GM12874 (cell line): ENCODE results near the gene NEUROD2.

ENCODE experiments used
- TF ChIP-seq, protein P1 (sequence below): IDR thresholded peaks from 2 replicates; pipeline ENCODE4 v1.5.1; 2011; ENCODE audit warnings: low read depth, mild to moderate bottlenecking, control low read depth, low read length, moderate library complexity; ENCODE audit not compliant: insufficient read depth

Gene NEUROD2

DNA sequence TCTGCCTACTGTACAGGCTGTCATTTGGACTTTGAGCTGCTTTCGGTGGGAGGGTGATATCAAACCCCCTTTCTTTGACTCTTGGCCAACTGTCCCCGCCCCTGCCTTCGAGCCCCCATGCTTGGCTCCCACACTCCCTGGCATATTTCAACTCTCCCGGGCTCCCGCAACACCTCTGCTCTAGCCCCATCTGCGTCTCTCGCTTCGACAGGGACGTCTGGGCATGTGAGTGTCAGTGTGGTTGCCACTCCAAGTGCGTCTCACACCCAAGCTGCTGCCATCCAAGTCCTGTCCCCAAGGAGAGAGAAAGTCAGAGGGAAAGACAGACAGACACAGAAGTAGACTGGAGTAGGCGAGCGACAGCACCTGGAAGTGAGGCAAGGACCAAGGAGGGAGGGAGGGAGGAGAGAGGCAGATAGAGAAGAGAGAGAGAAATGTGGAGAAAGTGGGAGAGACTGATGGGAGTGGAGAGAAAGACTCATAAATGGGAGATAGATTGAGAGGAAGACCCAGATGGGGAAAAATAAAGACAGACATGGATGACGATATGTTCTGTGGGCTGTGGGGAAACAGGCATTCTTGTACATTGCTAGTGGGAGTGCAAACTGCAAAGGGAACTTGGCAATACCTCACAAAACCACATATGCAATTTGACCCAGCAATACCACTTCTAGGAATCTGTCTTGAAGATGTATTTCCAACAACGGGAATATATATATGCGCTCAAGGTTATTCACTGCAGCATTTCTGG, 41.1 kb upstream of the NEUROD2 start:
- TF ChIP-seq, protein P1, sequence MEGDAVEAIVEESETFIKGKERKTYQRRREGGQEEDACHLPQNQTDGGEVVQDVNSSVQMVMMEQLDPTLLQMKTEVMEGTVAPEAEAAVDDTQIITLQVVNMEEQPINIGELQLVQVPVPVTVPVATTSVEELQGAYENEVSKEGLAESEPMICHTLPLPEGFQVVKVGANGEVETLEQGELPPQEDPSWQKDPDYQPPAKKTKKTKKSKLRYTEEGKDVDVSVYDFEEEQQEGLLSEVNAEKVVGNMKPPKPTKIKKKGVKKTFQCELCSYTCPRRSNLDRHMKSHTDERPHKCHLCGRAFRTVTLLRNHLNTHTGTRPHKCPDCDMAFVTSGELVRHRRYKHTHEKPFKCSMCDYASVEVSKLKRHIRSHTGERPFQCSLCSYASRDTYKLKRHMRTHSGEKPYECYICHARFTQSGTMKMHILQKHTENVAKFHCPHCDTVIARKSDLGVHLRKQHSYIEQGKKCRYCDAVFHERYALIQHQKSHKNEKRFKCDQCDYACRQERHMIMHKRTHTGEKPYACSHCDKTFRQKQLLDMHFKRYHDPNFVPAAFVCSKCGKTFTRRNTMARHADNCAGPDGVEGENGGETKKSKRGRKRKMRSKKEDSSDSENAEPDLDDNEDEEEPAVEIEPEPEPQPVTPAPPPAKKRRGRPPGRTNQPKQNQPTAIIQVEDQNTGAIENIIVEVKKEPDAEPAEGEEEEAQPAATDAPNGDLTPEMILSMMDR, result no peak

DNA sequence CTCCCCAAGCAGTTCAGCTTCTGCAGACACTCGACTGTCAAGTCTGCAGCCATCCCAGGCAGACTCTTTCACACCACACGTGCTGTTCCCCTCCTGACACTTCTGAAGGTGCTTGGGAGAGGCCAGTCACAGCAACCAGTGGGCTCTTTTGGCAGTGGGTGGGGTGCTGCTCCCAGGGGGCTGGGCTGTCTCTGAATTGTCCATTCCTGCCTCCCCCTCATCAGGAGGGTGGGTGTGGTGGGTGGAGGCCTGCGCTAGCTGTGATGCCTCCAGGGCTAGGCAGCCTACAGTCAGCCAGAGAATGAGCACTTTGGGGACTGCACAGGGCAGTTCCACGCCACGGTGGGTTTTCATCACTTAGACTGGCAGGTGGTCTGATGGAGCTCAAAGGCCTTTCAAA, 39.5 kb upstream of the NEUROD2 start:
- TF ChIP-seq, protein P1, result no peak

DNA sequence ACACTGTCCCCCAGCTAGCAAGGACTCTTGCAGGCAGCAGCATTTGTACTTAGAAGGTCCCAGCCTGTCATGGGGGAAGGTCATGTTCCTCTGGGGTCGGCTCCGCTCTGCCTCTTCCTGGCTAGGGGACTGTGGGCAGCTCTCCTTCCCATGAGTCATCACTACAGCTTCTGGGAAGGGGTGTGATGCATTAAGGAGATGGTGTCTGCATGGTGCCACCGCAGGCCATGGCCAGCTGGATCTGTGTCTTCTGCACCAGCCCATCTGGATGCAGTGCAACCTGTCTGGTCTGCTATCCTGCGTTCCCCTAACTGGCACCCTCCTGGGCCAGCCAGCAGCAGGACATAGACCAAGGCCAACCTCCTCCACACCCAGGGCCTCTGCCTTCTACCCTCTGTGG, 35.6 kb upstream of the NEUROD2 start:
- TF ChIP-seq, protein P1, result no peak

DNA sequence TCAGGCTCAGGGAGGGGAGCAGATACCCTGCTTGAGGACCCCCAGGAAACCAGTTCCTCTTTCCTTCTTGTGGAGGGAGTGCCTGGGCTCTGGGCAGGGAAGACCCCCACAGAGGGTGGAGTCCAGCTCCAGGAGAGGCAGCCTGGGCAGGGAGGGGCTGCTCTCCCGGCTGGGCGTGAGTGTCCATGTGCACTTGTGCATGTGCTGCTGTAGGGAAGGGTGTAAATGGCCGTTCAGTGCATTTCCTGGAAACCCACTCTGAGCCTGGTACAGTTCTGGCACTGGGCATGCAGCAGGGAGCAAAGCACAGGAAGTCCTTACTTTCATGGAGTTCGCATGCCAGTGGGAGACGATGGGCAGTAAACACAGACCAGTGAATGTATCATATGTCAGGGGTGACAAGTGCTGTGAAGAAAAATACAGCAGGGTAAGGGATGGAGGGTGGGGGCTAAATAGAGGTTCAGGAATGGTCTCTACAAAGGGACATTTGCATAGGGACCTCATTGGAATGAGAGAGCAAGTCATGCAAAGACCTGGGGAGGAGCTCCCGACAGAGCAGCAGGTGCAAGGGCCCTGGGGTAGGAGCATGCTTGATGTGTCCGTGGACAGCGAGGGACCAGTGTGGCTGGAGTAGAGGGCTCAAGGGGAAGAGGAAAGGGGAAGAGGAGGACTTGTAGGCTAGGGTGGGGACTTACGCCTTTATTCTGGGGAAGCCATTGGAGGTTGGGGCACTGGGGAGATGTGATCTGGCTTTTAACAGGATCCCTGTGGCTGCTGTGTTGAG, 34.8 kb upstream of the NEUROD2 start:
- TF ChIP-seq, protein P1, result no peak

DNA sequence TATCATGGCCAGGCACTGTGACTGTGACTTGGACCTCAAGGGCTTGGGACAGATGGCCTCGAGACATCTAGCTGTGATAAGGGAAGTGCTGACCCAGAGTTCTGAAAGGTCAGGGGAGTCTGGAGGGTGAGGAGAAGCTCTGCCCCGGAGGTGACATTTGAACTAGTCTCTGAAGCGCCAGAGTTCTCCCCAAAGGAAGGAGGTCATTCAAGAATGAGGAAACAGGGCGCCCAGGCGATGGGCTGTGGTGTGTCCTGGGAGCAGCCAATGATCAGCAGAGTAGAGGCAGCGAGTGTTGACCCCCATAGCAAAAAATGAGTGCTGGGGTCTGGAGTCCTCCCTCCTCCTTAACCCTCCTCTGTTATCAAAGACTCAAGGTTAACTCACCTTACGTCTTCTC, 34.2 kb upstream of the NEUROD2 start:
- TF ChIP-seq, protein P1, result no peak

DNA sequence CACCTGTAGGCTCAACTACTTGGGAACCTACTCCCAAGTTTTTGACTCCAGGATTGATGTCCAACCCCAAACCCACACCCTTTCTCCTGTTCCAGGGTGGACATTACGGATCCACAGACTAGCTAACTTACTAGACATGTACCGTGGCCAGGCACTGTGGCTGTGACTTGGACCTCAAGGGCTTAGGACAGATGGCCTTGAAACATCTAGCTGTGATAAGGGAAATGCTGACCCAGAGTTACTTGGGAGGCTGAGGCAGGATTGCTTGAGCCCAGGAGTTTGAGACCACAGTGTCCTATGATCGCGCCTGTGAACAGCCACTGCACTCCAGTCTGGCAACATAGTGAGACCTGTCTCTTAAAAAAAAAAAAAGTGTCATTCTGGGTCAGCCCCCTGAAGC, 33.4 kb upstream of the NEUROD2 start:
- TF ChIP-seq, protein P1, result no peak

DNA sequence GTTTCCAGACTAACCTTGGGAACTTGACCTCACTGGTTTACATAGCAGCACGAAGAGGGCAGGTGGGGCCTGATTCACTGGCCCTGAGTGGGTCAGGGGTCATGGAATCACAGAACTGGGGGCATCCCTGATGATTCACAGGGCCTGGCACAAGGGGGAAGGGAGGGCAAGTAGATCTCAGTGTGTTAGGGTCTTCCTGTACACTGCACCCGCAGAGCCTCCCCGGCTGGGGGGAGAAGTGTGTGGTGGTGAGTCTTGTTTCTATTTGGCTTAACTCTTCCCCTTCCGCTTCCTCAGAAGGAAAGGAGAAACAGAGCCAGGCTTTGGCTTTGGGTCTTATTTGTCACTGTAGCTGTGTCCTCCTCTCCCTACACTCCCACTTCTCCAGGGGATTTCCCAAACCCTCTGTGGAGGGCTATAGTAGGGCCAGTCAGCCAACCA, 32.9 kb upstream of the NEUROD2 start:
- TF ChIP-seq, protein P1, result no peak
